ENCODE measurements around the gene EFNB2.

EFNB2 gene

GRCh38 chr13:106569233-106570095 lies 34.0 kb upstream of the EFNB2 start:
- no peak overlapping the region for H3K4me3 ChIP-seq (ENCODE audit: control insufficient read depth, low read depth, low read length)
- no peak for DNase-seq (ENCODE audit: low read depth)
- no peak for TF ChIP-seq CTCF (IDR thresholded peaks at IDR 0.05; ENCODE audit: control insufficient read depth, insufficient read depth, low read depth, low read length, missing control alignments)

- DNase-seq (ENCODE audit: low read depth) = no peak
- no peak for TF ChIP-seq CTCF (IDR thresholded peaks at IDR 0.05; ENCODE audit: control insufficient read depth, insufficient read depth, low read depth, low read length, missing control alignments)
- peak overlapping the region; percentile 98 for H3K4me3 ChIP-seq (ENCODE audit: control insufficient read depth, low read depth, low read length)
Measured at GRCh38 chr13:106568299-106569003, 33.0 kb upstream of the EFNB2 start.

GRCh38 chr13:106567474-106568298 lies 32.2 kb upstream of the EFNB2 start, which contains the start of gene ARGLU1:
TSS of gene ARGLU1 (minus strand) at chr13:106568137. CDS start at chr13:106567919, 218 bp downstream.
- no peak for TF ChIP-seq CTCF (IDR thresholded peaks at IDR 0.05; ENCODE audit: control insufficient read depth, insufficient read depth, low read depth, low read length, missing control alignments)
- peak; percentile 46 for DNase-seq (ENCODE audit: low read depth)
- peak within 1 kb of the TSS; percentile 98 for H3K4me3 ChIP-seq (ENCODE audit: control insufficient read depth, low read depth, low read length)

- DNase-seq (ENCODE audit: low read depth) = no peak
Measured at GRCh38 chr13:106566641-106567473, 31.4 kb upstream of the EFNB2 start.

GRCh38 chr13:106565127-106565775 lies 29.8 kb upstream of the EFNB2 start:
- H3K4me3 ChIP-seq (ENCODE audit: control insufficient read depth, low read depth, low read length) = no peak overlapping the region
- no peak for TF ChIP-seq CTCF (IDR thresholded peaks at IDR 0.05; ENCODE audit: control insufficient read depth, insufficient read depth, low read depth, low read length, missing control alignments)
- DNase-seq (ENCODE audit: low read depth) = no peak

More at GRCh38 chr13:106566641-106567473, 31.4 kb upstream of the EFNB2 start:
- no peak for TF ChIP-seq CTCF (IDR thresholded peaks at IDR 0.05; ENCODE audit: control insufficient read depth, insufficient read depth, low read depth, low read length, missing control alignments)
- H3K4me3 ChIP-seq (ENCODE audit: control insufficient read depth, low read depth, low read length) = peak overlapping the region; percentile 98
